Mesenchymal stem cell (in vitro differentiated cells and primary cell): ENCODE measurements around the gene CEND1.
A peak's percentile ranks its signal among the peaks of the same experiment; 100 is the strongest.

Experiments
- DNase-seq: peaks from one replicate; pipeline ENCODE4 v3.0.0-alpha.2; 2013
- H2AFZ ChIP-seq: one replicate; pipeline ENCODE4 v1.6.1; 2013; ENCODE audit warnings: low read depth, mild to moderate bottlenecking, control low read depth, inconsistent platforms, low read length, moderate library complexity
- H2AK5ac ChIP-seq: 2 replicates; pipeline ENCODE4 v1.6.1; 2013; ENCODE audit warnings: low read length, moderate library complexity, mild to moderate bottlenecking, inconsistent platforms; ENCODE audit not compliant: severe bottlenecking
- H2BK120ac ChIP-seq: one replicate; pipeline ENCODE4 v1.6.1; 2013; ENCODE audit warnings: low read depth, mild to moderate bottlenecking, inconsistent platforms, low read length, moderate library complexity
- H2BK12ac ChIP-seq, 2 experiments: one replicate each; pipeline ENCODE4 v1.6.1; 2013; ENCODE audit warnings: inconsistent platforms in 2 of 2, low read length in 2 of 2, mild to moderate bottlenecking in 2 of 2, moderate library complexity in 2 of 2, control low read depth in 1 of 2
- H2BK15ac ChIP-seq: one replicate; pipeline ENCODE4 v1.6.1; 2013; ENCODE audit warnings: mild to moderate bottlenecking, low read depth, inconsistent platforms; ENCODE audit not compliant: poor library complexity, severe bottlenecking
- H2BK5ac ChIP-seq: 2 replicates; pipeline ENCODE4 v1.6.1; 2013; ENCODE audit warnings: low read depth, mild to moderate bottlenecking, low read length, control low read depth, inconsistent platforms; ENCODE audit not compliant: poor library complexity, severe bottlenecking
- H3K14ac ChIP-seq, 2 experiments: one replicate each; pipeline ENCODE4 v1.6.1; 2013; ENCODE audit warnings: inconsistent platforms in 2 of 2, low read length in 2 of 2, control low read depth in 1 of 2, mild to moderate bottlenecking in 1 of 2, moderate library complexity in 1 of 2
- H3K18ac ChIP-seq, 2 experiments: one replicate each; pipeline ENCODE4 v1.6.1; 2013; ENCODE audit warnings: inconsistent platforms in 2 of 2, low read length in 2 of 2, control low read depth in 1 of 2, low read depth in 1 of 2, mild to moderate bottlenecking in 1 of 2
- H3K23ac ChIP-seq, 2 experiments: one replicate each; pipeline ENCODE4 v1.6.1; 2013; ENCODE audit warnings: inconsistent platforms in 2 of 2, low read length in 2 of 2, mild to moderate bottlenecking in 2 of 2, moderate library complexity in 2 of 2, control low read depth in 1 of 2
- H3K27ac ChIP-seq: 2 replicates; pipeline ENCODE4 v1.5.1; 2013; ENCODE audit warnings: mild to moderate bottlenecking, moderate library complexity, low read length, control low read depth, inconsistent platforms; ENCODE audit not compliant: poor library complexity, severe bottlenecking
- H3K27me3 ChIP-seq, 2 experiments: 2 replicates each; pipeline versions ENCODE4 v1.6.1 to v1.7.0; 2013; ENCODE audit warnings: low read length in 2 of 2, mild to moderate bottlenecking in 2 of 2, moderate library complexity in 2 of 2, control low read depth in 1 of 2, inconsistent platforms in 1 of 2; ENCODE audit not compliant: control insufficient read depth in 1 of 2, insufficient read depth in 1 of 2
- H3K36me3 ChIP-seq, 2 experiments: 2 replicates each; pipeline versions ENCODE4 v1.6.1 to v1.7.0; 2013; ENCODE audit warnings: low read length in 2 of 2, control low read depth in 1 of 2, inconsistent platforms in 1 of 2, low read depth in 1 of 2, mild to moderate bottlenecking in 1 of 2; ENCODE audit not compliant: insufficient read depth in 2 of 2, control insufficient read depth in 1 of 2
- H3K4ac ChIP-seq, 2 experiments: one replicate each; pipeline ENCODE4 v1.6.1; 2013; ENCODE audit warnings: inconsistent platforms in 2 of 2, low read length in 2 of 2, mild to moderate bottlenecking in 2 of 2, moderate library complexity in 2 of 2, control low read depth in 1 of 2, low read depth in 1 of 2
- H3K4me1 ChIP-seq: 2 replicates; pipeline ENCODE4 v1.6.1; 2013; ENCODE audit warnings: low read depth, low read length, control low read depth; ENCODE audit not compliant: control insufficient read depth, insufficient read depth
- H3K4me2 ChIP-seq: 2 replicates; pipeline ENCODE4 v1.6.1; 2013; ENCODE audit warnings: low read length, mild to moderate bottlenecking, inconsistent platforms; ENCODE audit not compliant: poor library complexity, severe bottlenecking
- H3K4me3 ChIP-seq, 2 experiments: 2 replicates each; pipeline versions ENCODE4 v1.5.1 to v1.7.0; 2013; ENCODE audit warnings: low read length in 2 of 2, mild to moderate bottlenecking in 2 of 2, control low read depth in 1 of 2, low read depth in 1 of 2; ENCODE audit not compliant: insufficient read depth in 1 of 2
- H3K79me1 ChIP-seq: replicated peaks from 2 replicates; pipeline ENCODE4 v1.6.1; 2013; ENCODE audit warnings: mild to moderate bottlenecking, control low read depth, low read length, inconsistent platforms; ENCODE audit not compliant: poor library complexity, severe bottlenecking
- H3K9ac ChIP-seq: 2 replicates; pipeline ENCODE4 v1.7.0; 2013; ENCODE audit warnings: mild to moderate bottlenecking, low read length, moderate library complexity
- H3K9me3 ChIP-seq: 2 replicates; pipeline ENCODE4 v1.7.0; 2013; ENCODE audit warnings: mild to moderate bottlenecking, low read length; ENCODE audit not compliant: control insufficient read depth
- H4K8ac ChIP-seq: one replicate; pipeline ENCODE4 v1.6.1; 2013; ENCODE audit warnings: inconsistent platforms, mild to moderate bottlenecking, low read length, moderate library complexity
- H4K91ac ChIP-seq: one replicate; pipeline ENCODE4 v1.6.1; 2013; ENCODE audit warnings: mild to moderate bottlenecking, low read length, inconsistent platforms
- WGBS: methylation state at CpG from one replicate; pipeline ENCODE4 v1.1.7; 2013; ENCODE audit warnings: mixed read lengths; 5-methylcytosine and 5-hydroxymethylcytosine counted together

The CEND1 gene

GRCh38 chr11:794766-795633 lies 5.1 kb upstream of the CEND1 start:
- Histone ChIP-seq H3K23ac (no peak overlapping the region), H3K14ac (no peak overlapping the region), H4K91ac (peak overlapping the region; percentile 20), H3K27ac (no peak overlapping the region), H3K4ac (peak overlapping the region in 1 of 2 experiments; percentile 30), H2BK15ac (no peak overlapping the region), H3K79me1 (peaks cover 10% of the 10 kb centered on the region), H3K4me3 (peak overlapping the region in 1 of 2 experiments; percentile 89), H2BK120ac (peak overlapping the region; percentile 21), H2AFZ (no peak overlapping the region), H3K36me3 (peaks cover 31 to 56% of the 10 kb centered on the region in 2 experiments), H2BK5ac (no peak overlapping the region), H3K18ac (no peak overlapping the region), H3K4me2 (peak overlapping the region; percentile 51), H4K8ac (peak overlapping the region; percentile 4), H3K9ac (peak overlapping the region; percentile 90), H3K4me1 (peaks cover 40% of the 10 kb centered on the region), H2BK12ac (no peak overlapping the region), H3K9me3 (no peaks in the 10 kb centered on the region), H2AK5ac (no peak overlapping the region), H3K27me3 (no peaks in the 10 kb centered on the region)
- WGBS, result 85% methylated on average over 34 of the region's 38 CpGs
- no peak for DNase-seq

GRCh38 chr11:794013-794765 lies 4.3 kb upstream of the CEND1 start:
- H3K9ac ChIP-seq, result no peak overlapping the region
- peaks cover 3 to 5% of the 10 kb centered on the region in 2 experiments for H3K27me3 ChIP-seq
- no peak overlapping the region for H3K18ac ChIP-seq
- no peak overlapping the region for H2BK15ac ChIP-seq
- no peak overlapping the region for H3K4me3 ChIP-seq
- peaks cover 23 to 47% of the 10 kb centered on the region in 2 experiments for H3K36me3 ChIP-seq
- peaks cover 6% of the 10 kb centered on the region for H3K79me1 ChIP-seq
- peak overlapping the region in 1 of 2 experiments; percentile 30 for H3K4ac ChIP-seq
- no peak overlapping the region for H4K8ac ChIP-seq
- 94% methylated on average over 31 of the region's 31 CpGs for WGBS
- peak overlapping the region in 1 of 2 experiments; percentile 7 for H2BK12ac ChIP-seq
- H3K27ac ChIP-seq, result no peak overlapping the region
- H3K4me2 ChIP-seq, result no peak overlapping the region
- no peak overlapping the region for H3K14ac ChIP-seq
- no peak for DNase-seq
- H4K91ac ChIP-seq, result peak overlapping the region; percentile 20
- peaks cover 43% of the 10 kb centered on the region for H3K4me1 ChIP-seq
- H3K9me3 ChIP-seq, result no peaks in the 10 kb centered on the region
- no peak overlapping the region for H2AFZ ChIP-seq
- no peak overlapping the region for H2BK120ac ChIP-seq
- H2AK5ac ChIP-seq, result no peak overlapping the region
- H3K23ac ChIP-seq, result no peak overlapping the region
- H2BK5ac ChIP-seq, result no peak overlapping the region

- H3K4me3 ChIP-seq, result no peak overlapping the region
- H3K79me1 ChIP-seq, result peaks cover 3% of the 10 kb centered on the region
- 95% methylated on average over 6 of the region's 7 CpGs for WGBS
- H2BK120ac ChIP-seq, result no peak overlapping the region
- no peak overlapping the region for H3K23ac ChIP-seq
- H3K4me1 ChIP-seq, result peaks cover 44% of the 10 kb centered on the region
- H3K27me3 ChIP-seq, result peaks cover 4 to 11% of the 10 kb centered on the region in 2 experiments
- no peak overlapping the region for H2AK5ac ChIP-seq
- H3K27ac ChIP-seq, result no peak overlapping the region
- no peak overlapping the region for H3K18ac ChIP-seq
- H3K4me2 ChIP-seq, result no peak overlapping the region
- H3K9ac ChIP-seq, result no peak overlapping the region
- no peak overlapping the region for H2BK12ac ChIP-seq
- H3K4ac ChIP-seq, result no peak overlapping the region
- H4K8ac ChIP-seq, result no peak overlapping the region
- DNase-seq, result no peak
- H2BK5ac ChIP-seq, result no peak overlapping the region
- no peak overlapping the region for H2AFZ ChIP-seq
- no peak overlapping the region for H2BK15ac ChIP-seq
- H3K9me3 ChIP-seq, result no peaks in the 10 kb centered on the region
- no peak overlapping the region for H3K14ac ChIP-seq
- peaks cover 19 to 43% of the 10 kb centered on the region in 2 experiments for H3K36me3 ChIP-seq
- no peak overlapping the region for H4K91ac ChIP-seq
Measured at GRCh38 chr11:793556-793955, 3.7 kb upstream of the CEND1 start.

DNA sequence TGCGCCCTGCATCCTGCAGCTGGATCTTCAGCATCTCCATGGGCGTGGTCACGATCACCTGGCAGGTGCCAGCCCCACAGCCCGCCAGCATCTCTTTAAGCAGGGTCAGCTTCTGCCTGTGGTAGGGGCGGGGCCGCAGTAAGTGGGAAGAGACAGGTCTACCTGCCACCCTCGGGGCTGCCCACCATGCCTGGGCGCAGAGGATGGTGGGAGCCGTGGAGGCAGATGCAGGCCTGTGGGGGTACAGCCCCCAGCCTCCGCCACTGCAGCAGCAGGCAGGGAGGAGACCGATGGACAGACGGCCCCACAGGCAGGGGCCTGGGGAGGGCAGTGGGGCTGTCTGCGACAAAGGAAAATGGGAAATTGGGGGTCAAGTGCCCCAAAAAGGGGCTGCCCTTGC lies 3.0 kb upstream of the CEND1 start:
- no peak overlapping the region for H3K4me3 ChIP-seq
- no peak overlapping the region for H2AK5ac ChIP-seq
- H2BK120ac ChIP-seq, result no peak overlapping the region
- peaks cover 4 to 14% of the 10 kb centered on the region in 2 experiments for H3K27me3 ChIP-seq
- DNase-seq, result no peak
- no peak overlapping the region for H4K91ac ChIP-seq
- no peak overlapping the region for H2BK12ac ChIP-seq
- H2BK5ac ChIP-seq, result no peak overlapping the region
- H3K23ac ChIP-seq, result no peak overlapping the region
- H3K18ac ChIP-seq, result no peak overlapping the region
- no peak overlapping the region for H3K4me2 ChIP-seq
- H3K36me3 ChIP-seq, result peaks cover 19 to 43% of the 10 kb centered on the region in 2 experiments
- whole genome bisulfite sequencing, result 89% methylated on average over 13 of the region's 13 CpGs
- no peaks in the 10 kb centered on the region for H3K9me3 ChIP-seq
- H3K4ac ChIP-seq, result no peak overlapping the region
- H2AFZ ChIP-seq, result no peak overlapping the region
- no peak overlapping the region for H3K27ac ChIP-seq
- H4K8ac ChIP-seq, result no peak overlapping the region
- no peak overlapping the region for H3K9ac ChIP-seq
- peaks cover 42% of the 10 kb centered on the region for H3K4me1 ChIP-seq
- no peak overlapping the region for H2BK15ac ChIP-seq
- H3K79me1 ChIP-seq, result peaks cover 3% of the 10 kb centered on the region
- no peak overlapping the region for H3K14ac ChIP-seq
